GM21381 (cell line): Measurements from ENCODE around the gene NRROS.
"Not testable (repeated sequence)": the region's sequence is repeated elsewhere in the genome, so short reads cannot be mapped to it uniquely, and the experiment has no call there.

Source experiments
- ATAC-seq: cut with Tn5 transposase; IDR thresholded peaks from one replicate; pipeline ENCODE4 v1.9.1; 2021; ENCODE audit warnings: mild to moderate bottlenecking, moderate library complexity; ENCODE audit not compliant: unreplicated experiment

The NRROS gene

DNA sequence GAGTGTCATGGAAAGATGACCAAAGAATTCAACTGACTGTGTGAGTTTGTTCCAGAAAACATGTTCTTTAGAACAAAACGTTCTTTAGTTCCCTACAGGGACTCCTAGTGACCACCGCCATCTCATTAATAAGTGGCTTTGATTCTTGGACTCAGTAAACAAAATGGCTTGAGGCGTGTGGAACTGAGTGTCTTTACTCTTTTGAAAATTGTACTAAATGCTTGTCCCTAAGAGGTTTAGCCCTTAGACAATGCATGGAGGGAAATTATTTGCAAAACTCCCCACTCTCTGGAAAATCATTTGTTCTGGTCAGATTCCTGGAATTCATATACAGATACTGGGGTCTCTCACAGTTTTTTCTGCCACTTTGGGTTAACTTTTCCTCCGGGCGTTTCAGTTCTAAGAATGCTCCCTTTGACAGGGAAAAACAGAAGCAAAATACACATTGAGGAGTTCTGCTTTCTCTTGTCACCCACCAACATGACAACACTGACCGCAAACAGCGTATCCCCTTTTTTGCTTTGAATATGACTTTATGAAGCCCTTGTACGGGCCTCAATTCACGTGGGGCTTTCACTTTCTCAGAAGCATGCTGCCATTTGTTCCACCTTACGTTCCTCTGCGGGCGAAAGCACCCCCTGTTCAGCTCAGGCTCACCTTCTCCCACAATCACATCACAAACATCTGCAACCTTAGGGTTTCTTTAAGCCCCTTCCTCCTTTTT, 15.3 kb upstream of the NRROS start:
- ATAC-seq = no peak

DNA sequence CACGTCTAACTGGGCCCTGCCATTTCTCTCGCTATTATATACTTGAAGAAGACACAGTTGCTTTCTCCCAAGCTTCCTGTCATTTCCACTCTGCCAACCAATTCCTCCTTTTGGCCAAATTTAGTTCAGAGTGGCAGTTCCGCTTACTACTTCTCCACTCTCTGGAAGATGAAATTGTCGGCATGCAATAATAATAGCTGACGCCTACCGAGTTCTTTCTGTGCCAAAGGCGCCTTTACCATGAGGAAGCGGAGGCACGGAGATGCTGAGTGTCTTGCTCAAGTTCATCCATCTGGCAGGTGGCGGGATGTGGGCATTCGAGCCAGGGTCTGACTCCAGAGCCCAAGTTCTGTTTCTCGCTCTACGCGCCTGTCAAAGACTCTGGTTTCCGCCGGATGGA, 14.6 kb upstream of the NRROS start:
- no peak for ATAC-seq

DNA sequence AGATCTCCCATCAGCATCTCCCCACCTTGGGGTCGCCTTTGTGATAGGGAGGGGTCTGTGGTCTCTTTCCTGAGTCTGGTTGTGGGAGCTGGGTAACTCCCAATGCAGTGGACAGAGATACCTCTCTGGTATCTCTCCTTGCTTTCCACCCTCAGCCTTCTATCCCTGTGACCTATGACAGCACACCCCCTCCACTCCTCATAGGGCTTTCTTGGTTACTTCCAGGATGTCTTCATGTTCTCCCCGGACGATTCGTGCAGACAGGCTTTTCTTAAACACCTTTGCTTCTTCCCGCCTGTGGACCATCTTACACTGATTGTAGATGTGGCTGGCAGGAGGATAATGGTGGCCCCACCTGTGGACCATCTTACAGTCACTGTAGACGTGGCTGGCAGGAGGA, 14.2 kb upstream of the NRROS start:
- no peak for ATAC-seq

DNA sequence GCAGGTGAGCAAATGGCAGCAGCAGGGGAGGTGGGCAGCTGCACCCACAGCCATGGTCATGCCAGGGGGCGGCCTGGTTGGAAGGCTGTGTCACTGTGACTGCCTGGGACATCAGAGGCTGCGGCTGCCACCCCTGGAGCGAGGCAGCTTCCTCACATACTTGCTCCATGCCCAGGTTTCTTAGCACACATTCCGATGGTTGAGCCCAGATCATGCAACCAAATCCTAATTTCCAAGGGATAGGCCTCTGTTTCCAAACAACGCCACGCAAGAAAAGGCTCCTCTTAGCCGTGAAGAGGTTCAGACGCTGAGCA, 11.6 kb upstream of the NRROS start:
- no peak for ATAC-seq

DNA sequence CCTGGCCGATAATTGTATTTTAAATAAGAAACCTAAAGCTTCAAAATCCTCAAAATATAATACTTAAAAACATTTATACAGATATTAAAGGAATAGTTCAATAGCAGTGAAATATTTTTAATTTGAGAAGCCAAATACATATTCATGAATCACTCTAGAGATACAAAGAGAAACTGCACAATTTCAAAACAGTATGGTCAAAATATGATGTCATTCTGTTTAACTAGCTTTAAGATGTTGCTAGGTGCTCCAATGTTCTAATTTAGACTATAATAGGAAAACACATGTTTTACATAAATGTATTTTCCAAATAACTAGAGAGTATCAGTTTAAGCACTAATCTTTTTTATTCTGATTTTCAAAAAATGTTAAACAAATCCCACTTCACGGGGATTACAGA, 10.3 kb upstream of the NRROS start:
- no peak for ATAC-seq

DNA sequence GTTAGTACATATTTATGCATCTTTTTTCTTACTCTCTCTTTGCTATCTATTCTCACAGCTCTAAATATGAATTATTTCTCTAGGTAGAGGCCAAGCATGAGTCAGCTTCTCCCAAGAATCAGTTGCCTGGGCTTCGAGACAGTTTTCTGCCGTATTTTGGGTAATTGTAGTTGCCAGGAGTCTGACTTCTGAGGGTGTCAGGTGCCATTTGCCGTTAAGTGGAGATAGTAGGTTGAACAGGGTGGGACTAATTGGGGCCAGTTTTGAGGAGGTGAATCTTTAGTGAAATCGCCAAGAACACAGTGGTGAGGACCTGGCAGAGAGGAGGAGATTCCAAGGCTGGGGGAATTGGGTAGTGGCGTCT, 7.8 kb upstream of the NRROS start:
- ATAC-seq = no peak

DNA sequence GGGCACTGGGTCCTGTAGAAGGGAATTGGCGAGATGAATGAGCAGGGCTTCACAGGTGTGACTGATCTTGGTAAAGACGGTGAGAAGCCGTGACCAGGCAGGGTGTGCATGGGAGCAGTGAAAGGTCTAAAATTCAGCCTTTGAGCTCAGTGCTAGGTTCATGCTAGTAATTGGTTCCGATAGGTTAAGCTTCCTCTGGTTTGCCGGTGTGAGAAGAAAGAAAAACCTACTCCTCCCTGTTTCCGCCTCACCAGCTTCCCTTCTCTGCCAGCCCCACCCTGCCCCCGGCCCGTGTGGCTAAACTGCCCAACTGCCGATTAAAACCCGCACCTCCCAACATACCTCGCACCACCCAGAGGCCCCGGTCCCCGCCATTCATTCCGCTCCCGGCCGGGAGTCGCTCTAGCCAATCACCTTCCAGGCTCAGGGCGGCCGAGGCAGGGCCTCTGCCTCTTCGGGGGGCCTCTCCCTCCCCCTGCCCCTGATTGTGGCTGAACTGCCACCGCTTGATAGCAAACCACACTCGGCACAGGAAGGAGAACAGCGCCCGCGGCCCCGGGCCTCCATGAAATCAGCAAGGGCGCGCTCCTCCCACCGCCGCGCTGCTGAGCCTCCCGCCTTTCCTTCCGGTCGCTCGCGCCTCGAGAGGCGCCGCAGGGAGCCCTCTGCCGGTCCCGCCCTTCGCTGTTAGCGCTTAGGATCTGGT, 7.3 kb upstream of the NRROS start:
- ATAC-seq = peak; percentile 75

DNA sequence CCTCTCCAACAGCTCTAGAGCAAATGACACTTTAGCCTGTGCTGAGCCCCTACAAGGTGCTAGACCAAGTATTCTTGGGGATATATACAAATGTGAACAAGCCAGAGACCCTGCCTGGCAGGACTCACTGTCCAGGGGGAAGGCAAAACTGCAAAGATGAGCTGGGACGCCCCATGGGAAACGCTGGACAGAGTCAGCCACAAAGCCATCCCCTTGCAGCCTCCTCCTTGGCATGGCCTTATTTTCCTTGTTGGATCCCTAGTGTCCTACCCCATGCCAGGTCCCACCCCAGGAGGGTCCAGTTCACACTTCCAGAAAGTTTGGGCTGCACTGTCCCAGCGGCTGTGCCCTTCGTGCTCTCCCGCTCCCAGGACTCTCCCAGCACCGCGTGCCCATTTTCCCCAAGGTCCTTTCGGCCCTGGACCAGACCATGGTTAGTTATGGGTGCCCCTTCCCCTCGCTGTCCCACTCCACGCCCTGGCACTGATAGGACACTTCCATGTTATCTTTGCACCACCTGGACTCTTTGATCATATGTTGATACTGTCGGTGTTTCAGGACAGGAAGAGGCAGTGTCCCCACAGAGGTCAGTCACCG, 5.8 kb upstream of the NRROS start:
- ATAC-seq = no peak

DNA sequence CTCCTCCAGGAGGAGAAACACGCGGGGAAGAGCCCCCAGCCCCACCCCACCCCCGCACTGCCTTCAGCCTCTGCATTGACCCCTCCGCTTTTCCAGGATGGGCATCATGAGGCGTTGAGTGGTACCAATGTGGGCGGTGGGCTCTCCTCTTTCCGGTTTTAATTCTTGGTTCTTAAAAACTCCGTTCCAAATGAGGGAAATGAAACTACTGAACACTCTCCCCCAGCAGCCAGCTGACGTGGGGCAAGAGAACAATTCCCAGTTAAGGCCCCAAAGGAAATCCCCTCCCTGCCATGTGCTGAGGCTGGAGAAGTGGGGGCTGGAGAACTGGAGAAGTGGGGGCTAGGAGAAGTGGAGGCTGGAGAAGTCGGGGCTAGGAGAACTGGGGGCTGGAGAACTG, 5.3 kb upstream of the NRROS start:
- ATAC-seq = no peak

DNA sequence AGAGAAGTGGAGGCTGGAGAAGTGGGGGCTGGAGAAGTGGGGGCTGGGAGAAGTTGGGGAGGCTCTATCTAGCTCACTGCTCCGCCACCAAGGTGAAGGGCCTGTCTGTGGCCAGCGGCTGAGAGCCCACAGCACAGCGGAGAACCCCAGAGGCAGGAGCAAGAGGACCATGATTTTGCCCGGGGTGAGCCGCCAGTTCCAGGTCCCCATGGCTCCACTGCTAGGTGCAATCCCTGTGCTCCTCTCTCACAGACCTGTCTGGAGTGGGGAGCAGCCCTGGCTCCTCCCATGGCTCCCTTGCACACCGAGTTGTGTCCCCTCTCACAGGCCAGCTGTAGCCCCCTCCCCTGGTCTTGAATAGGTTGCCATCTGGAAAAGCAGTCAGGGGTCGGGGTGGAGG, 4.7 kb upstream of the NRROS start:
- no peak for ATAC-seq

DNA sequence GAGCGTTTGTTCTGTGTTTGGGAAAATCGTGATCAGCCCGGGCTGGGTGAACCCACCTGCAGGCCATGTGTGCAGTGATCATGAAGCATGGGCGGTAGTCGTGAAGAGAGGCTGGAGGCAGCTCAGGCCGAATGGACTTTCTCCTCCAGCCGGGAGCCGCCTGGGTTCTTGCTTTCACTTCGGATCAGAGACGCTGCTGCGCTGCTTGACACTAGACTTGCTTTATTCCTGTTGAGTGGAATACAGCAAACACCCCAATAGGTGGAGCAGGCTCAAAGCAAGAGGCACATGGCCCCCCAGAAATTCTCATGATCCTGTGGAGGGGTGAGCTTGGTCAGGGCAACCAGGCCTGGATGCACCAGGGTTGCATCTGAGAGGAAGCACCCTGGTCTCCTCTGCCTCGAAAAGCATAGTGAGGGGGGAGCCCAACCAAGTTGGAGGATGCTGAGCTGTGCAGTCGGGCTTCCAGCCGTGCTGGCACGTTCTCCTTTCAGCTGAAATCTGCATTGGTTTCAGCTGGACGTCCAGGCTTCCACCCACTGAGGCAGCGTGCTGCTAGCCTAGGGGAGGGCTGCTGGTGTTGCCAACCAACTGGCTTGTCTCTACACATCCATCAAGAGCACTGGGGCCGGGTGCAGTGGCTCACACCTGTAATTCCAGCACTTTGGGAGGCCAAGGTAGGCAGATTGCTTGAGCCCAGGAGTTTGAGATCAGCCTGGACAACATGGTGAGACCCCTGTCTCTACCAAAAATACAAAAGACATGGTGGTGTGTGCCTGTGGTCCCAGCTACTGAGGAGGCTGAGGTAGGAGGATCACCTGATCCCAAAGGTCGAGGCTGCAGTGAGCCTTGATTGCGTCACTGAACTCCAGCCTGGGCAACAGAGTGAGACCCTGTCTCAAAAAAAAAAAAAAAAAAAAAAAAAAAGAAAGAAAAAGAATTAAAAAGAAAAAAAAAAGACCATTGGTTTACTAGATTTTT, 2.8 kb upstream of the NRROS start:
- no peak for ATAC-seq

DNA sequence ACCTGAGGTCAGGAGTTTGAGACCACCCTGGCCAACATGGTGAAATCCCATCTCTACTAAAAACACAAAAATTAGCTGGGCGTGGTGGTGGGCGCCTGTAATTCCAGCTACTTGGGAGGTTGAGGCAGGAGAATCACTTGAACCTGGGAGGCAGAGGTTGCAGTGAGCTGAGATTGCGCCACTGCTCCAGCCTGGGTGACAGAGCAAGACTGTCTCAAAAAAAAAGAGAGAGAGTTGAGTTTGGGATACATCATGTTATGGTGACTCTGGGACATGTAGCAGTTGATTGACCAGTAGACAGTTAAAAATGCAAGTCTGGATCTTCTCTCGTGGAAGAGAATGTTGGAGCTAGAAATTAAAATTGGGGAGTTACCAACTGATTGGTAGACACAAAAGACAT, 1.6 kb upstream of the NRROS start:
- not testable (repeated sequence) for ATAC-seq

DNA sequence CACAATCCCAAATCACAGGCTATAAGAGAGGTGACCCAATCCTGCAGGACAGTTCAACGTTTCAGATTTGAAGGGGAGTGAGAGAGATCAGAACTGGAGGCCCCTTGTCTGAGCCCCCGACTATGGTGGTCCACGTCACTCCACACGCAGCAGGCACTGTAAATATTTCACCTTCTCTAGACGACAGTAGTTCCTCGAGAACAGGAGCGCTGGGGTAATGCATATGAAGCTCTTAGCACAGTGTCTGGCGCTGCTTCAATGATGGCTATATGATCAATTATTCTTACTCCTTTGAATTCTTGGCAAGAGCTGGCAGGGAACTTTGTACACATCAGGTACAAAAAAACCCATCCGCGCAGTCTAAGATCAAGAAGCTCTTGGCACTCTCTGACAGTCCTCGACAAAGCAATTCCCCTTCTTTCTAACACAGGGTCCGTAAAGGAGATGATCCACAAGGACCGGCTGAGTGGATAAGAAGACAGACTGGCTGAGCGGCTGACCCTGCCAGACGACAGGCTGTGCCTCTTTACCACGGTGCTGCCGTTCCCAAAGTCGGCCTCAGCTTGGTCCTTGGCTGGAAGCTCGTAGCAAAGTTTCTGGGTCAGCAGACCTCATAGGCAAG, 522 bp upstream of the NRROS start:
- ATAC-seq = no peak

DNA sequence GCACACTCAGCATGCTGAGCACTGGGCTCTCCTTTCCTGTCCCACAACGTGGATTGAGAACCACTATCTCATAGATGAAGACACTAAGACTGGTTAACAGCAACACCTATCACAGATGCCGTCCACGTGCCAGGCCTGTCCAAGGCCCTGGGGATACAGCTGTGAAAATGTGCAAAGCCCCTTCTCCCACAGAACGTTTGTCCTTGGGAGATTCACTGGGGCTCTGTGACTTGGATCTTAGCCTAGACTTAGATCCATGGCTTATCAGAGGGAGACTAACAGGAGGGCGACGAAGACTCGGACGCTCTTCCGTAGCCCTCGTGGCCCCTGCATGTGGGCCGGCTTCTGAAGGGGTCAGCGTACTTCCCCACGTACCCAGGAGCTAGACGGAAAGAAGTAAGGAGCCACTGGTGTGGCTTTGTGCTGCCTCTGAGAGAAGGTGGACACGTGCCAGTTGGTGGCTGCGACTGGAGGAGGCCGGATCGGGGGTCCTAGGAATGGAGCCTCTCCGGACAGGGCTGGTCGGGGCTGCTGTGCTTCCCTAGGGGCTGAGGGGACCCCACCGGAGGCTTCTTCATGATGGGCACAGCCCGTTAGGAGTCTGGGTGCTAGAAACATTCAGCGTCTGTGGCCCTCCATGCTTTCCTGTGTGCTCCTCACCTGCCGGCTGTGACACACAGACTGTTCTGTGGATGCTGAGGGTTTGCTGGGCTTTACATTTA, 964 bp downstream of the NRROS start:
- ATAC-seq = no peak

DNA sequence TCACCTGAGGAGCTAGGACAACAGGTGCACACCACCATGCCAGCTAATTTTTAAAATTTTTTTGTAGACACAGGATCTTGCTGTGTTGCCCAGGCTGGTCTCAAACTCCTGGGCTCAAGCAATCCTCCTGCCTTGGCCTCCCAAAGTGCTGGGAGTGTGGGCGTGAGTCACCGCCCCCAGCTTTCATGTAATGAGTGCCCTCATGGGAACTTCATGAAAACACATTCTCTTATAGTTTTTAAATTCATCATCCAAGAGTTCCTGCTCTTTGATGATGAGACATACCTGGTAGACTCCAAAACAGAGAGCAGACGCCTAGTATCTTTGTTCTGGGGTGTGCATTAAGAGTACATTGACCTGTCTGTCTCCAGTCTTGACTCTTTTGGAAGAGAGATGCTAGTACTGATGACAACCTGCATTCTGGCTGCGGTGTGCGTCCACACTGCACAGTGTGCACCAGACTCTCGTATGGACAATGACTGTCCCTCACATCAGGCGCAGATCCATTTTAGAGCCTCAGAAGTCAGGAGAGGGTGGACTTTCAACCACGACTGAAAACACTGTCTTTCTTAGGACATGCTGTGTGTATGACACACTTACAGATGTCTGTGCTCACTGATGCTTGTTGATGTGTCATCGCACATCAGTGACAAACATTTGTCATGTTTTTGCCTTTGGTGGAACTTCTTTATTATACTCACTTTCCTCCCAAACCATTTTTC, 2.0 kb downstream of the NRROS start:
- ATAC-seq = no peak

DNA sequence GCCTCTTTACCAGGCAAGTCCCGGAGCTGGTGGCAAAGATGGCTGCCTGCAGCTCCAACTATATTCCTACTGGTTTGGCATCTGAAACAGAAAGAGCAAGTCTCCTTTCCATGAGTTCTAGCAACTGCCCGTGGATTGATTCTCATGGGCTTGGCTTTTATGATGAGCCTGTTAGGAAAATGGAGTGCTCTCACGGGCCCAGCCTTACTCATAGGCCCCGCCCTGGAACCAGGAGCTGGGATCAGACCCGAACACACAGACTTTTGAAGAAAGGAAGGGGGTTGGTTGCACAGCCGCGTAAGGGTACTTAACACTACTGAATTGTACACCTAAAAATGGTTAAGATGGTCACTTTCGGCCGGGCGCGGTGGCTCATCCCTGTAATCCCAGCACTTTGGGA, 2.9 kb downstream of the NRROS start:
- no peak for ATAC-seq

DNA sequence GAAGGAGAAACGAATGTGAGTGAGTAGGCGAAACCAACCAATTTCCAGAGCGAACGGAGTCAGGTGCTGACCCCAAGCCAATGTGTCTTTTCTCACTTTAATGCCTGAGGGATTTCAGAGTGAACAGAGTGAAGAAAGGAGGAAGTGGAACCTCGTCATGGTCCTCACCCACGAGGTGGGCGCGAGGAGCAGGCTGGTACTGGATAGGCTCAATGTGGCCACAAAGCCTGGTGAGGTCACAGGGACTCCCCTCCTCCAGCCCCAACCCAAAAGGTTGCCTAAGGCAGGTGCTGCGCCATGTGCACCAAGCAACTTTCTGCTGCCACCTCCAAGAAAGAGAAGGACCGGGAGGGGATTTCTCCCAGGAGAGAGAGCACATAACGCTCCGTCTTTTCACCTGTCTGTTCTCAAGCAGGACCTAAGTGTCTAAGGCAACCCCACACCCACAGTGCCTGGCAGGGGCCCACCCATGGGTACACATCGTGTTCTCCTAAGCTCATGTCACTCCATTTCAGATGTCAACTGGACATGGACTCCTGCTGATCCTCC, 3.8 kb downstream of the NRROS start:
- ATAC-seq = peak; percentile 76

DNA sequence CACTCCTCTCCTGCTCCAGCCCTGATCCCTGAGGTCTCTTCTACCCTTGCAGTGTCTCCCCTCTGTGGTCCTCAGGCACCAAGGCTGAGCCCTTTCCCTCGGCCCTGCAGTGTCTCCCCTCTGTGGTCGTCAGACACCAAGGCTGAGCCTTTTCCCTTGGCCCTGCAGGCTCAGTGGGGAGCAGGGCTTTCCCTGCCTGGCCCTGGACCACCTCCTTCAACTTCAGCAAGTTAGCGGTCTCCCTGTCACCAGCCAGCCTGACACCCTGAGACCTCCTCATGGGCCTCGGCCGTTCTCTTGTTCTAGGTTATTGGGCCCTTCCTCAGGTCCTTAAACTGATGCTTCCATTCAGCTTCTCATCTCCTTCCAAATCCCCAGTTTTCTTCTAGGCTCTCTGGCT, 4.3 kb downstream of the NRROS start:
- ATAC-seq = no peak

DNA sequence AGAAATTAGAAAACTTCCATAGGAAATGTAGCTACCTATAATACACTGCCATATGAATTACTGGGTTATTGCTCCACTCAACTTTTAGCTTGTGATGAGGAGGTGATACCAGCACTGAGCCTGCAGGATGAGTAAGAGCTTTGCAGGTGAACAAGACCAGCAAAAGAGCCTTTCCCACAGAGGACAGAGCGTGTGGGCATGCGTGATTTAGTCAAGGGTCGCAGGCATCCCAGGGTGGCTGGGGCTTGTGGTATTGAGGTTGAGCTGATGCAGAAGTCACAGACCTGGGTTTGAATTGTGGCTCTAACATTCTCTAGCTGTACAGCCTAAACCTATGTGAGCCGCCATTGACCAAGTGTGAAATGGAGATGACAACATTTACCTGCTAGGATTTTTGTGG, 5.6 kb downstream of the NRROS start:
- no peak for ATAC-seq
